Type B pancreatic cell (in vitro differentiated cells): ENCODE data around the gene ST7. TPM values are rescaled to one million over a fixed set of nuclear protein-coding genes. Genes with fewer than 3 reads are reported as not detected.

ENCODE experiments used
- DNase-seq: peaks from one replicate; pipeline ENCODE4 v3.0.0; 2021; ENCODE audit warnings: mixed read lengths; ENCODE audit not compliant: unreplicated experiment; ENCODE audit errors: extremely low spot score
- H3K27ac Mint-ChIP-seq: 2 replicates; pipeline ENCODE4 v1.8.0; 2021; ENCODE audit warnings: mild to moderate bottlenecking, mixed read lengths
- H3K27me3 Mint-ChIP-seq: 2 replicates; pipeline ENCODE4 v1.8.0; 2021; ENCODE audit warnings: mixed read lengths
- H3K36me3 Mint-ChIP-seq: 2 replicates; pipeline ENCODE4 v1.8.0; 2021; ENCODE audit warnings: mixed read lengths
- H3K4me1 Mint-ChIP-seq: one replicate; pipeline ENCODE4 v1.8.0; 2021; ENCODE audit warnings: mixed read lengths; ENCODE audit not compliant: unreplicated experiment
- H3K4me3 Mint-ChIP-seq: 2 replicates; pipeline ENCODE4 v1.8.0; 2021; ENCODE audit warnings: mild to moderate bottlenecking, mixed read lengths
- H3K9me3 Mint-ChIP-seq: 2 replicates; pipeline ENCODE4 v1.8.0; 2021; ENCODE audit warnings: mixed read lengths
- total RNA-seq: library from RNA; stranded (reverse); gene quantifications from 2 replicates; pipeline ENCODE4 v1.2.1, GENCODE V29; 2021; ENCODE audit warnings: low replicate concordance
- TF ChIP-seq, protein P1 (sequence below): fragments of 200-600 bp; sonication (generic); conservative IDR thresholded peaks from 2 replicates; pipeline ENCODE4 v1.5.0; 2021; ENCODE audit warnings: antibody characterized with exemption, mild to moderate bottlenecking

Gene ST7
- total RNA-seq, 1 donor from 2014 or later, result 25.0 TPM

DNA sequence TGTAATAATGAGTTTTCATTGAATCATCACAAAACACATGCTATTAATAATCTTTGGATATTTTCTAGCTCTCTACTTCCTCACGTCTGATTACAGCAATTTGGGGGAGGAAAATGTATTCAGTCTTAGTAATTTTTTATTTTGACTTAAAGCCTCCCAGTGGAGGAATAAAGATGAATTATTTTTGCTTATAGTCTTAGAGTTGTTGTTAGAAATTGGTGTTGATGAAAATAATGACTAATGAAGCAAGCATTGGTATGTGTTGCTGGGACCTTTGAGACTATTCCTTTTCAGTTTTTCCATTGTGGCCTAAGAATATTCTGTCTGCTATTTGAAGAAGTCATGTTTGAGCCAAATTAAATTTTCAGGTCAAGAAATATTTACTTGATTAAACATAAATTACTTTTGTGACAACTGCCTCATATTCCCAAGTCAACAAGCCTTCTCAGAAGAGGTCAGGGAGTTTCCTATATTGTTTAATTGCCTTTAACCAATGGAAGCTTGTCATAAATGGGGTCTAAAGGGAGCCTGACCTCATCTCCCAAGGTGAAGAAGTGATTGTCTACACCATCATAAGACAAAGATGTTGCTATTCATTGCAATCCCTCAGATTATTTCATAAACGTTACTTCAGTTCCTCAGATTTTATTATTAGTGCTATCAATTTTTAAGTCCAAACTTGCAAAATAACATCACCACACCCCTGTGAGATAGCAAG lies 90.0 kb downstream of the ST7 start:
- TF ChIP-seq, protein P1, sequence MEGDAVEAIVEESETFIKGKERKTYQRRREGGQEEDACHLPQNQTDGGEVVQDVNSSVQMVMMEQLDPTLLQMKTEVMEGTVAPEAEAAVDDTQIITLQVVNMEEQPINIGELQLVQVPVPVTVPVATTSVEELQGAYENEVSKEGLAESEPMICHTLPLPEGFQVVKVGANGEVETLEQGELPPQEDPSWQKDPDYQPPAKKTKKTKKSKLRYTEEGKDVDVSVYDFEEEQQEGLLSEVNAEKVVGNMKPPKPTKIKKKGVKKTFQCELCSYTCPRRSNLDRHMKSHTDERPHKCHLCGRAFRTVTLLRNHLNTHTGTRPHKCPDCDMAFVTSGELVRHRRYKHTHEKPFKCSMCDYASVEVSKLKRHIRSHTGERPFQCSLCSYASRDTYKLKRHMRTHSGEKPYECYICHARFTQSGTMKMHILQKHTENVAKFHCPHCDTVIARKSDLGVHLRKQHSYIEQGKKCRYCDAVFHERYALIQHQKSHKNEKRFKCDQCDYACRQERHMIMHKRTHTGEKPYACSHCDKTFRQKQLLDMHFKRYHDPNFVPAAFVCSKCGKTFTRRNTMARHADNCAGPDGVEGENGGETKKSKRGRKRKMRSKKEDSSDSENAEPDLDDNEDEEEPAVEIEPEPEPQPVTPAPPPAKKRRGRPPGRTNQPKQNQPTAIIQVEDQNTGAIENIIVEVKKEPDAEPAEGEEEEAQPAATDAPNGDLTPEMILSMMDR, result no peak
- Mint-ChIP-seq H3K9me3 (no peaks in the 10 kb centered on the region), H3K27ac (no peak overlapping the region), H3K36me3 (no peaks in the 10 kb centered on the region), H3K4me3 (no peak overlapping the region), H3K27me3 (no peaks in the 10 kb centered on the region), H3K4me1 (no peaks in the 10 kb centered on the region)
- DNase-seq, result no peak

DNA sequence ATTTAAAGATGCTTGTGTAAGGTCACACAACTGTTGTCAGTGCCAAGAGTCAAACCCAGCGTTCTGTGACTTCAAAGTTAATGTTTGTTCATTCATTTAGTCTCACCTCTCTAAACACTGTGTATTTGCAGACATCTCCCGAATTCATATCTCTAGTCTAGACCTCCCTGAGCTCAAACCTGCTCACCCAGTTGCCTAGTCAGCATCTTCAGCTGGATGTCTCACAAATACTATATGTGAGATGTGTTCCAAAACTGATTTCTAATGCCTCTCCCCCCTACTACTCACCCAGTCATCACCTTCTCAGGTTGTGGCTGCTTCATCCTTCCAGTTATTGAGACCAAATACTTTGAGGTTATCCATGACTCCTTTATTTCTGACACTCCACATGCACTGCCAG lies 91.4 kb downstream of the ST7 start:
- no peaks in the 10 kb centered on the region for H3K36me3 Mint-ChIP-seq
- no peaks in the 10 kb centered on the region for H3K27me3 Mint-ChIP-seq
- DNase-seq, result no peak
- H3K27ac Mint-ChIP-seq, result no peak overlapping the region
- TF ChIP-seq, protein P1, result no peak
- H3K9me3 Mint-ChIP-seq, result no peaks in the 10 kb centered on the region
- H3K4me3 Mint-ChIP-seq, result no peak overlapping the region
- H3K4me1 Mint-ChIP-seq, result no peaks in the 10 kb centered on the region

DNA sequence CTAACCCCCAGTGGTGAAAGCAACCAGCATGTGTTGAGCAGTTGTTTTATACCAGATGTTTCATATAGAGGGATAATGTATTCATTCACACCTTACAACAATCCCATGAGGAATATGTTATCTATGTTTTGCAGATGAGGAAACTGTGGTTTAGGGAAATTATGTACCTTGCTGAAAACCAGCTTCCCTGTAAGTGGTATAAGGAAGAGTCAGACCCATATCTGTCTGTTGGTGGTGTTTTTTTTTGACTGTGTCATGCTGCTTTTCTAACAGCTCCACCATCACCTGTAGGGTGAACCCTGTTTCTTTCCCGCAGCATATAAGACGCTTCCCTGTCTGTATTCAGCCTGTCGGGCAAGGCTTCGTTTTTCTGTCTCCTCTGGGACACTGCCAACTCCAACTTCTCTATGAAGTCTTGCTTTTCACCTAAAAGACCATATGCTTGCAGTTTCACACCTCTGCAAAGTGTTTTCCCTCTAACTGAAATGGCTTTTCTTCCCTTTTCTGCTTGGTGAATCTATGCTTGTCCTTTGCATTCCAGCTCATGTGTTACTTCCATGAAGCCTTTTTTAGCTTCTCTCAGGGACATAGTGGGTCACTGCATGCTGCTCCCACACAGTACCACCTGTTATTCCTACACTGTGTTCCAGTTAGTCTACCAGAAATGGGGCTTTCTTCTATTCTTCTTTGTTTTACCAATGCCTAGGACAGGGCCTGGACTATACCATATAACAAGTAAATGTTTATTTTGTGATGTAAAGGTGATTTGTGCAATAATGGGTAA lies 92.8 kb downstream of the ST7 start:
- Mint-ChIP-seq H3K4me1 (peaks cover 2% of the 10 kb centered on the region), H3K27ac (no peak overlapping the region), H3K4me3 (no peak overlapping the region), H3K27me3 (no peaks in the 10 kb centered on the region), H3K9me3 (peaks cover 2% of the 10 kb centered on the region), H3K36me3 (peaks cover 1% of the 10 kb centered on the region)
- no peak for DNase-seq
- TF ChIP-seq, protein P1, result no peak

DNA sequence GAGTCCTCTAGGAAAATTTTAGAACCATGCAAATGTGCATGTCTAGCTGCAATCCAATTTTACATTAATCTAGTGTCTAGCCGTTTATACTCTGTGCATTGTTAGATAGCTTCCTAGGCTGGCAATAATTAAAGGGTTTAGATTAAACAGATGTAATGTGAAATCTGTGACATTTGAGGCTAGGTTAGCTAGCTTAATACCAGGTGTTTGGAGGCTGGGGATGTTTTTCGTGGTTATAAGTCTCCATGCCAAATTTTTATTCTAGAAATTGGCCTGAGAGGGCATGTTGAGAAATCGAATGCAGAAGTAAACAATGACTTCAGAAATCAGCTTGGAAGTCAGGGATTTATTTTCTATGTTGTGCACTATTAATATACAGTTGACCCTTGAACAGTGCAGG lies 94.2 kb downstream of the ST7 start:
- H3K27me3 Mint-ChIP-seq, result no peaks in the 10 kb centered on the region
- peaks cover 4% of the 10 kb centered on the region for H3K36me3 Mint-ChIP-seq
- H3K27ac Mint-ChIP-seq, result no peak overlapping the region
- H3K9me3 Mint-ChIP-seq, result peaks cover 8% of the 10 kb centered on the region
- peaks cover 8% of the 10 kb centered on the region for H3K4me1 Mint-ChIP-seq
- no peak for DNase-seq
- no peak overlapping the region for H3K4me3 Mint-ChIP-seq
- TF ChIP-seq, protein P1, result no peak

DNA sequence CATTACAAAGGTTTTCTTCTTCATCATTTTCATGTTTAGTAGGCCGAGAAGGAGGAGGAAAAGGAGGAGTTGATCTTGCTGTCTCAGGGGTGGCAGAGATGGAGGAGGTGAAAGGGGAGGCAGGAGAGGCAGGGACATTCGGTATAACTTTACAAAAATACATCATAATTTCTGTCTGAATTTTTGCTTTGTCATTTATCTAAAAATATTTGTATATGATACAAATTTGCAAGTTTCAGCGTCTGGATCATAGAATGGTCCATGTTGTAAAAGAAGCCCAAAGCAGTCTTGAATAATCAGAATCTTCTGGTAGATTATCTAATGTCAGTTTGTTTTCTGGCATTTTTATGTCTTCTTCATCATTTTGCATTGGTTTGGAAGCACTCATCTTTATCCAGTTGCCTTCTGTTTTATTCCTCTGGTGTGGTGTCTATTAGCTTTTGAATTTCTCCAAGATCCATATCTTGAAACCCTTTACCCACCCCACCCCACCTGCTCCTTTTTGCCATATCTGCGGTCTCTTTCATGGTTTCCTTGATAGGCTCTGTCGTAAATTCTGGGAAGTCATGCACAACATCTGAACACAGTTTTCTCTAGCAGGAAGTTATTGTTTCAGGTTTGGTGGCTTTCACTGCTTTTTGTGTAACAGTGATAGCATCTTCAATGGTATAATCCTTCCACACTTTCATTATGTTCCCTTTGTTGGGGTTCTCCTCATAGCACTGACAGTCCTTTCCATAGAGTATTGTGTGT lies 95.0 kb downstream of the ST7 start:
- Mint-ChIP-seq H3K9me3 (peaks cover 8% of the 10 kb centered on the region), H3K4me1 (peaks cover 8% of the 10 kb centered on the region), H3K4me3 (no peak overlapping the region), H3K36me3 (peaks cover 4% of the 10 kb centered on the region), H3K27me3 (no peaks in the 10 kb centered on the region), H3K27ac (no peak overlapping the region)
- no peak for DNase-seq
- TF ChIP-seq, protein P1, result no peak
